Left renal cortex interstitium (tissue), 4 donors: Measurements from ENCODE around the gene ARF3. TPM values are rescaled to one million over a fixed set of nuclear protein-coding genes. Genes with fewer than 3 reads are reported as not detected.

Experiments used
- DNase-seq, 4 donors: peaks; one replicate each; pipeline ENCODE4 v3.0.0-alpha.2; 2013; ENCODE audit warnings: low read depth in 4 of 4, low spot score in 2 of 4, missing footprints in 1 of 4
- polyA plus RNA-seq, 4 donors: library from polyadenylated mRNA; unstranded; fragments of 120-200 nt; gene quantifications; one replicate each; pipeline ENCODE4 v1.2.1, GENCODE V29; 2013; ENCODE audit not compliant: insufficient read length in 4 of 4

ARF3 gene
- polyA plus RNA-seq, 4 donors, result 129 to 147 (median 136) TPM

DNA sequence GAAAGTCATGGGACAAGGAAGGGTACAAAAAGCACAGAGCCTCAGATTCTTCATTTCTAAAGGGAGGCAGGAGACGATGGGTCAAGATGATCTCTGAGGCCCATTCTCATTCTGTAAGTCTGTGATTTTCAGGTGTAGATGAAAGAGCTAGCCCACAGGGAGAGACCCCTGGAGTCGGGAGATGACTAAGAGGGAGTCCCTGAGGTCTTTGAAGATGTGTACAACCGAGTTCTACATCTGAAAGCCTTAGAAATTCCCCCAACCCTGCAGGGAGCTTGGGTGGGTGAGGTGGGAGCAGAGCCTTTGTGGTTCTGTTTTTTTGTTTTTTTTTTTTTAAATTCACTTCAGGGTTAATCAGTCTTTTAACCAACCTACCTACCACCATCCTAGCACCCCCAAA lies 11.2 kb upstream of the ARF3 start:
- no peak for DNase-seq

DNA sequence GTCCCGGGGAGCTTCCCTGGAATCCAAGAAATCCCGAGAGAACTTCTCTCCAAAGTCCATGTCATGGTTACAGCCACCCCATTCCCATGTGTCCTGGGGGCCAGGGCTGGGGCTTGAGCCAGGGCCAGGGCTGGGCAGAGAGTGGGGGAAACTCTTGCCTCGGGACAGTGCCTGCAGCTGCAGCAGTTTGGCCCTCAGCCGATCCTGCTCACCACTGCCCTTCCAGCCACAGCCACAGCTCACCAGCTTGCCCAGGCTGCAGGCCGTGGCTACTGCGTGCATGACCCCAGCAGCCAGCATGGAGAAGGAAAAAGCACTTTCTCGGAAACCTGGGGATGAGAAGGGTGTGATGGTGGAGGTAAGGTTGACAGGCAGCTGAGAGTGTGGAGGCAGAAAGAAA lies 10.7 kb upstream of the ARF3 start:
- no peak for DNase-seq

DNA sequence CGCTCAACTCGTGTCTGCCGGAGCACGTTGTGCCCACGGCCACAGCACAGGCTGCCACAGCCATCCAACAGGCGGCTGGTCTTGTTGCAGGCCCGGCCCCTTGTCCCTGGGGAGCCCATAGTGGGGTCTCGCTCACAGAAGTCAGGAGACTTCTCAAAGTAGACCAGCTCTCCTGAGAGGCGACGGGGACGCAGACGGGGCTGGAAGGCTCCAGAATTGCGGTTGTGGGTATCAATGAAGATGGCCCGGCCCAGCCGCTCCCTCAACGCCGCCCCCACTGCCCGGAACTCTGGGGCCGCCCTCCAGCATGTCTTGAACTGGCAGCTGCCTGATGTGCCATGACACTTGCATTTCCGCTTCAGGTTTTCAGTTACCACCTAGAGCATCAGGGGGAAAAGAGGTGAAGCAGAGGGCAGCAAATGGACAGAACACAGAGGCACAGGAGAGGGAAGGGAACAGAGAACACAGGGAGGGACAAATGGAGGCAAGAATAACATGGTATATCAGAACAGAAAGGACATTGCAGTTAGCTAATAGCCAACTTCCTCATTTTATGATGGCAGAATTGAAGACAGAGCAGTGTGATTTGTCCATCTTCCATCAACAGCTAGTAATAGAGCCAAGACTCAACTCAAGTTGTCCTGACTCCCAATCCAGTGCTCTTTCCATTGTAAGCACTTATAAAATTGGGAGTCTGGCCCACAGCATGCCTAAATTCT lies 9.0 kb upstream of the ARF3 start:
- DNase-seq, result no peak

DNA sequence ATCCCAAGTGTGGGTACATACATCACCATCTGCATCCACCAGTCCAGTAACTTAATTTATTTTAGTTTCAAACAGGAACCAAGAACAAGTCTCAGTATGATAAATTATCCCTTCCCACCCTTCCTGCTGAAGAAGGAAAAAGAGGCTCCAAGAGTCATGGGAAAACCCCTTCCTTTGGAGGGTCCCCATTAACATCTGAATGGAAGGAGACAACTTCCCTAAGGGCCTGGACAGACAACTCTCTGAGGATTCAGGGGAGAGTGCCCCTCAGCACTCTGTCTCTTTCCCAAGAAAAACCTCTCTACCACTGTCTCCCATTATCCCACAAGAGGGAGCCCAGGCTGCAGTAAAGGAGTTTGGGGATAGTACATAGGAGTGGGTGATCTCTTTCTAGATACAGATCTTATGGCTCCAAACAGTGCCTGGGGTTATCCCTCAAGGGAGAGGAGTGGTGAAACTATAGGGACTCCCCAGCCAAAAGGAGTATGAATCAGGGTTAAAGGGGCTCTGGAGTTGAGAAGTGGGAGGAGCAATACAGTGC lies 8.1 kb upstream of the ARF3 start:
- no peak for DNase-seq

DNA sequence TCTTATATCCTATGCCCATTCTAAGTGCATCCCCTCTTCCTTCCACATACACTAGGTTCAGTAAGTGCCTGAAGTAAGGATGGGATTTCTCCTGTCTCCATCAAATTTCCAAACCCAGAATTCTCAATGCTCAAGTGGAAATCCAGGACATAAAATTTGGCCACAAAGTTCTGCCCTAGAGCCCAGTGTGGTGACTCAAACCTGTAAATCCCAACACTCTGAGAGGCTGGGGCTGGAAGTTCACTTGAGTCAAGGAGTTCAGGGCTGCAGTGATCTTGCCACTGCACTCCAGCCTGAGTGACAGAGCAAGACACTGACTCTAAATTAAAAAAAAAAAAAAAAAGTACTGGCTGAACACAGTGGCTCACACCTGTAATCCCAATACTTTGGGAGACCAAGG lies 4.5 kb upstream of the ARF3 start:
- DNase-seq, result no peak

DNA sequence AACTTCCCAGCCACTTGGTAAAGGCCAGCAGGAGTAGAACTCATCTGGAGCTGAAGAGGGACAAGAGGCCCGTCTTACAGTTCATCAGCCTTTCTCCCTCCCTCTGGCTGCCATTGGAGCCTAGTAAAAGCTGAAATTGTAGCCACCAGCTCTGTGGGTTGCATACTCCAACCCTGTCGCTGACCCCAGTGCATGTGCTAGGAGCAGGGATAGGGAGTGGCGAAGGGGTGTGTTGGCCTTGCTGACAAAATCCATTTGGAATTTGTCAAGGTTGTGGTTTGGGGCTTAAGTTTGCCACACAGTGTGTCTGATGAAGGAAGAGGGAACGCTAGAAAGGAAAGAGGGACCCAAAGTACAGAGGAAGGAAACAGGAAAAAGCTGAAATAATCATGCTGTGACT lies 4.0 kb upstream of the ARF3 start:
- no peak for DNase-seq

DNA sequence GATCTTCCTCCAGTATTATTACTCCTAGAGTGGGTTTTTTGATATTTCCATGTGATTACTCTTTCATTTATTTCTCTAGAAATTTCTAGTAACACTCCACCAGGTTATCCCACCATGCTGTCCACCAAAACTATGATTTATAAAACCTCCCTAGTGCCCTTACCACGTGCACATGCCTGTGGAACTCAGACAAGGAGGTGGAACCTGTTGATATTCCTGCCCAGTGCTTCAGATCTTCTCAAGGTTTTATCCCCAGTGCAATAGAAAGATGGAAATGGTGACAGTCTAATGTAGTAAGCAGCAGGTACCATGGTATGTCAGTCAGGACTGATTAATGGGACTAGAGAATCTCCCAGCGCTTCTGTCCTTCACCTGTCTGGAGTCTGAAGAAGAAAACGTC lies 3.5 kb upstream of the ARF3 start:
- no peak for DNase-seq

DNA sequence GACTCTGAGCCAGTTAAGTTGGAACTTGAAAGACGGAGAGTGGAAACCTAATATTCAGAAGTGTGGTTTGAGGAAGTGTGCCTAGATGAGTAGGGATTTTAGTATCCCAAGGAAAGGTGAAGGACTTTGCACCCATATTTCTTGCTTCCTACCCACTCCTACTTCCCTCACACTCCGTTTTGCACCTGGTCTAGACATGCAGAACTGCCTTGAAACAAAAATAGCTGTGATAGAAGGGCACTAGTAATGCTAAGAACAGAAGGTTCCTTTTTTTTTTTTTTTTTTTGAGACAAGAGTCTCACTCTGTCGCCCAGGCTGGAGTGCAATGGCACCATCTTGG lies 732 bp upstream of the ARF3 start:
- no peak for DNase-seq

DNA sequence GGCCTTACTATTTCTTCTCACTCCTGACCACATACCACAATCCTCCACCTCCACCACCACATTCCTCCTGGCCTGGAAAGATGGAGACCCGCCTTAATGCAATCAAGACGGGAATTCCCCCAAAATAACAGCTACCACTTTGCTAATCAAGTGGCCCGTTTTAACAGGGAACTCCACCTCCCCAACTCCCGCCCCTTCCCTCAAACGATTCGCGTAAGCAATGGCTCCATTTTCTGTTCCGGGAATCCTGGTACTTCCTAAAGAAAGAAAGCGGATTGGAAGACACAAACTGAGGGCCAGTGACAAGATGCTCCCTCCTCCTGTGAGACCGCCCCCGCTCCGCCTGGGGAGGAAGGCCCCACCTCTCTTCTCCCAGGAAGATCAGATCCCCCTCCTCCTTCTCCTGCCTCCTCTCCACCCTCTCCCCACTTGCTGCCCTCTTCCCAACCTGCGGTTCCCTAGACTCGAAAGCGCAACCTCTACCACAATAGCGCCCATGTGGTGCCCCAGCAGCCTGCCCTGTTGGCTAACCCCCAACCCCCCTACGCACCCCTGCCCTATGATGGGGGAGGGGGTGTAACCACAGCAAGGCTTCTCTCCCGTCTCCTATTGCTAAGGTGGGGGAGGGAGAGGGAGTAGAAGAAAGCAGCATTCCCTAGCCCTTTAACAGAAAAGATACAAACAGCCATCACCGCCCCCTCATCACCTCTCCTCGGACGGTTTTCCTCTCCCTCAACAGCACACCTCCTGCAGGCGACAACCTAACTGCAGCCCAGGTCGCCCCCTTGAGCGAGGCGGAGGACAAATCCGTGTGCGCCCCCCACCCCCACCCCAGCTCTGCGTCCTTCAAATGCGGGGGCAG lies 777 bp downstream of the ARF3 start:
- DNase-seq, result peak; percentile 72 to 91 (median 80)

DNA sequence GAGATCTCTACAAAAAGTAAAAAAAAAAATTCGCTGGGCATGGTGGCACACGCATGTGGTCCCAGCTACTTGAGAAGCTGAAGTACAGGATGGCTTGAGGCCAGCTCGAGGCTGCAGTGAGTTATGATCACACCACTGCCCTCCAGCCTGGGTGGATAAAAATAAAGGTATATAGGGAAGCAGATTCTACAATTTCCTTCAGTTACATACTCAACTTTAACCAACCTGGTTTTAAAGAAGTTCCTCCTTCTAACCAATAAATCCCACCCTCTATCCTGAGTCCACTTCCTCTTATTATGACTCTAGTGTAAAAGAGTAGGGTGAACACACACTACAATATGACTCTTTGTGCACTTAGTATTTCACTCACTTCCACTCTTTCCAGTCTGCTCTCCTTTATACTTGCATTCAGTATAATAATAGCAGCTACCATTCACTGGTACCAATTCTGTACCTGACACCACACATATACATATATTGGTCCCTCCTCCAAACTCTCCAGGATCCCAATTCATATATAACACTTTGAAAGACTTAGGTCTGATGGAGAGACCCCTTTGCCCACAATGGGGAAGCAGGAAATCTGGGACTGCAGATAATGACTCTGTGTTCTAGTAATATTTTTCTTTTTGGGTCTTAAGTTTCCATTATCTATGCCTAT lies 2.3 kb downstream of the ARF3 start:
- no peak for DNase-seq

DNA sequence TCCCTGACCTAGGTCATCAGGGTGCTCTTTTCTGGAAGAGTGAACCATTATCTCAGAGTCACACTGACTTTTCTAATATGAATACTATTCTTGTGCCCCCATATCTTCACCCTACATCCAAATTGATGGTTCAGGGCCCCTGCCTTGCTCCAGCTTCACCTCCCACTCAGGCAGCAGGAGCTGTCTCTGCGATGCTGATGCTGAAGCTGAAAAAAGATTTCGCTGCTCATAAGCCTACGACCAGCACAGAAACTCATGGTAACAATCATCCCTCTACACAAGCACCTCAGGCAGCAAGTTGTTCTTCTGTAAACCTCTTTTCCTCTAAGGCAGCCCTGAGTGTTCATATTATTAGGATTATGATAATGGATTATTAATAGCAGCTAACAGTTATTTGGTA lies 3.2 kb downstream of the ARF3 start:
- DNase-seq, result no peak

DNA sequence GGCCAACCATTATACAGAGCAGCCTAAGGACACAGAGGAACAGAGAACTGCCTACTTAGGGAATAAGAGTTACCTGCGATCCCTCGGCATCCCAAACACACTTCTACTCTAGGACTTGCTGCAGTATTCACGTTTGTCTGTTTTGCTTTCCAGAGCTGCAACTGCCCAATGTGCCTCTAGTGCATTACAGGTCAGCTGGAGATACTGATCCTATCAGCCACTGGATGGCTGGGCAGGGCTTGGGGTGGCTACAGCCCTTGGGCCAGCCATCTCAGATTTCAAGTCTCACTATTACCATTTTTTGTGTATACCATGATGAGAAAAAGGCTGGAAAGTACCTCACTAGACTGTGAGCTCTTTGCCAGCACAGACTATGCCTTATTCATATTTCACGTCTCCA lies 4.6 kb downstream of the ARF3 start:
- DNase-seq, result no peak

DNA sequence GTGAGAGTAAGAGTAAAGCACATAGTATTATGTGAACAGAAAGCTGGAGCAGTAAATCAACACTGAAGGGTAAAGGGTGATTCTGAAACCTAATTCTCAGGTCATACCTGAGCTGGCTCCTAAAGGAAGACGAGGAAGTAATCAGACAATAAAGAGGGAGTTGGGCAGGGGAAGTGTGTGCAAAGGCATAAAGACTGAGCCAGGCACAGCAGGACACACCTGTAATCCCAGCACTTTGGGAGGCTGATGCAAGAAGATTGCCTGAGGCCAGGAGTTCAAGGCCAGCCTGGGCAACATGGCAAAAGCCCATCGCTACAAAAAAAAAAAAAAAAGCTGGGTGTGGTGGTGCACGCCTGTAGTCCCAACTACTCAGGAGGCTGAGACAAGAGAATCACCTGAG lies 9.6 kb downstream of the ARF3 start:
- no peak for DNase-seq

DNA sequence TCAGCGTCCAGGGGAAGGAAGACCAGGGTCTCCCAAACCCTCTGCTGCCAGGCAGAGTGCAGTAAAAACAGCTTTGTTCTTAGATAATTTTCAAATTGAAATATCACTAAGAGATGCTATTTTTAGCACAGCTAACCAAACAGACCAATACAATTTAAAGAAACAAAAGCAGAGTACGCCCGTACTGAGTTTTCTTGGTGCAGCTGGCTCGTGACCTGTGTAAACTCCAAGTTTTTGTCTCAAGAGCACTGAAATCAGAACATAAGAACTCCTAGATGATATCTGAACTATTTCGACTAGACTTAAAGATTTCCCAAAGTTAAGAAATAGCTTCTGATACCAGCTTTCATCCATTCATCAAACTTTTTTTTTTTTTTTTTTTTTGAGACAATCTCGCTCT lies 10.3 kb downstream of the ARF3 start:
- no peak for DNase-seq

DNA sequence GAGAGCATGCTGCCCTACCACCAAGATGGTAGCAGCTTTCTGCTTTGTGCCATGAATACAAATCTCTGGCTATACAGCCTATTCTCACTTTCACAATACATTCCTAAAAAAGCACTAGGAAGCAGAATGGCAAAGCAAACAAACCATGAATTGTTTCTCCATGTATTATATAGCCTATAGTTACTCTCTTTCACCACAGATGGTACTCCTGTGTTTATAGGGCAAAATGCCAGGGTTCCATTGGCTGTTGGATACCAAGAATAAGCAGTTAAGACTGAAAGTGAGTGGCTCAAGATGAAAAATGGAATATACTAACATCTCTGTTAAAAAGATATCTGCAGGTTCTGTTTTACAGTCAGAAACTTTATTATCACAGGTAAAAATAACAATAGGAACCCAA lies 11.1 kb downstream of the ARF3 start:
- no peak for DNase-seq

DNA sequence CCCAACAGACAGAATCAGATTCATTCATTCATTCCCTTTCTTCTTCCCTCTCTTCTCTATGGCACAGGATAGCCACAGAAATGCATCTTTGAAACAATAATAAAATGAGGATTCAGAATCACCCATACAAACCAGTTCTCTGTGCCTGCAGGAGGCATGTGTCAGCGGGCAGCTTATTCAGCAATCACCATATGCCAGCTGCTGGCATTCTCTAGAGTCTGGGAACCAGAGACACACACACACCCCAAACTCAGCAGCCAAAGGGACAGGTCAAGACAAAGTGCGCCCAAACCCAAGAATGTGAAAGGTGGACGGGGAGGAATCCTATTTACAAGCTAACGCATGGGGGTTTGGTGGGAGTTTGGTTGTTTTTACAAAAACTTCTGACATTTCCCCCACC lies 14.1 kb downstream of the ARF3 start:
- DNase-seq, result no peak

DNA sequence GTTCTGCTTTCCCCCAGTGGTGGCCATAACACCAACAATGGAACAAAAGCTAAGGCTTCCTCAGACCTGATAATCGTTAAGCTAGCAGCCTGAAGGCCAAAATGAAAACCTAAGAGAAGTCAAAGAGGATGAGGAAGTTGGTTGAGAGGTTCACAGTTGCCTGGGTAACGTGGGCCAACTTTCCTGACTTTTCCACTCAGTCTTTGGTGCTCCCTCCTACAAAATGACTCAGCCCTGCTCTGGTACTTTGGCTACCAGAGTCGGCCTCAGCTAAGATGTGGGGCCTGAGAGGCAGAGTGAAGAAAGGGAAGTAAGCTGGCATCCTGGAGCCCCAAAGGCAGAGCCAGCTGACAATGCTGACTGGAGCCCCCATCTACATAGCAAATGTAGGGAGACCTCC lies 17.1 kb downstream of the ARF3 start:
- no peak for DNase-seq

DNA sequence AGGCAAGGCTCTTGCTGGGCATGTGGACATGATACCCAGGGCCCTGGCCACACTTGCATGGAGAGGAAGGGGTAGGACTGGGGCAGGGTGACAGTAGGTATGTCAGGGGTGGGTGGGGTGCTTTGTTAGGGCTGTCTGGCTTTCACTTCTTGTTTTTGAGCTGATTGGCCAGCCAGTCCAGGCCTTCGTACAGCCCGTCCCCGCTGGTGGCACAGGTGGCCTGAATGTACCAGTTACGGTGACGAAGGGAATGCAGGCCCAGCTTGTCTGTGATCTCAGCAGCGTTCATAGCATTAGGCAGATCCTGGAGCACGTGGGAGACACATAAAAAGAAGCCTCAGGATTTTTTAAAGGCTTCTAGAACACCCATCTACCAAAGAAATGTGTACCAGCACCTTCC lies 18.5 kb downstream of the ARF3 start:
- no peak for DNase-seq

DNA sequence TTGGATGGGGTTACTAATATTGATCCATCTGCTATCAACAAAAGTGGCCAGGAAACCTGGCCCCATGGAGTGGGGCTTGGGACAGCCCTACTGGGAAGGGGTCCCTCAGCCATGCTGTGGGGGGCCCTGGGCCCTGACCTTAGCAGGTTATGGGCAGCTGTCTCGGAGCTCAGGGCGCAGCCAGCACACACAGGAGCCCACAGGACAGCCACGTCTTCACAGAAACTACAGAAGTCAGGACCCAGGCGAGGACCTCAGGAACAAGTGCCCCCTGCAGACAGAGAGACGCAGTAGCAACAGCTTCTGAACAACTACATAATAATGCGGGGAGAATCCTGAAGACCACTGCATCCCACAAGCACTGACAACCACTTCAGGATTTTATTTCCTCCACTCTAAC lies 20.1 kb downstream of the ARF3 start:
- DNase-seq, result no peak

DNA sequence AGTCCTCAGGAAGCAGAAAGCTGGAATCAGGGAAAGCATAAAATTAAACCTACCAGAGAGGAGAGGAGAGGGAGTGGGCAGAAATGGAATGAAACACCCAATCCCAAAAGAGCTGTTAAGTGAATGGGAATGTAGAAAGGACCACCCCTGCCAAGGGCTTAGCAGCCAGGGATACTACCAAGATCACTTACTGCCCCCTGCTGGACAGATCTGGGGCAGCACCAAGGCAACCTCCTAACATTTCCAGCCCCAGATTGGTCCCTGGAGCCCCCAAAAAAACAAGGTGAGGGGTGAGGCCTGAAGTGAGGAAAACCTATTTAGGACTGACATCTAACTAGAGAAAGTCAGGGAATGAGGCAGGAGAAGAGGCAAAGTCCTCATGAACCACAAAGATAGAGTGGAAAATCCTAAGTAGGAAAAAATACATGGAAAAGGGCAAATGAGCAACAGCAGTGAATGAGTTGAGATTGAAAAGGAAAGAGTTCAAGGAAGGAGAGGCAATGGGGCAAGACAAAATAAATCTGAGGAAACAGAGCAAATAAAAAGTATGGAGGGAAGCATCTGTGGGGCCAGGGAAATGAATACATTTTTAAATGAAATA lies 20.8 kb downstream of the ARF3 start:
- peak in 1 of 4 donors; percentile 13 for DNase-seq

DNA sequence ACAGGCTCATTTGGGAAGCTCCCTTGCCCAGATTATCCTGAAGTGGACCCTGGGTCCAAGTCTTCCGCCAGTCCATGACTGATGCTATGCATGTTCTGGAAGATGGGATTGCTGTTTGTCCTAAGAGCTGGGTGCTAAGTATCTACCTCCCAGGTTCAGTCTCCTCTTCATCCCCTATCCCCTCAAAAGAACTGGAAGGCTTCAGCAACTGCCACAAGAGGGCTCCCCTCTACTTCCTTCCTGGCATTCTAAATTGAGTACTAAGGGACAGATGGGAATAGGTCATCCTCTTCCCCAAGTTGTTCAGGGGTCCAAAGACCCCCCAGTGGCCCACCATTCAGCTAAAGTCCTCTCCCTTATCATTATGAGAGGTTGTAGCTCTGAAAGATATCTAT lies 23.0 kb downstream of the ARF3 start:
- DNase-seq, result no peak
